HCT116 (cell line): Measurements from ENCODE around the gene TPRG1L. TPM values are rescaled to one million over a fixed set of nuclear protein-coding genes. Genes with fewer than 3 reads are reported as not detected.

Experiments used
- ATAC-seq: fragments of 200-7000 bp; cut with Tn5 transposase; 2 replicates; pipeline ENCODE4 v1.9.1; 2020; ENCODE audit warnings: mild to moderate bottlenecking, moderate library complexity
- BruUV-seq: library from RNA; stranded (reverse); fragments of 400-500 nt; replicated peaks from 2 replicates; lab custom pipeline; 2021; lab: Mats Ljungman, UMichigan
- CTCF ChIA-PET: fragments of 300-600 bp; sonication (Branson Sonifier 250); formaldehyde crosslinking; loops from one replicate; lab custom pipeline; 2021; ENCODE audit warnings: antibody characterized with exemption; lab: Charles Lee
- POLR2A ChIA-PET: fragments of 300-600, 350-600 bp; sonication (Branson Sonifier 250); formaldehyde crosslinking; loops from one replicate; lab custom pipeline; 2021; ENCODE audit warnings: antibody characterized with exemption; lab: Charles Lee
- RAD21 ChIA-PET, 2 experiments: fragments of 300-600 bp; sonication (Branson Sonifier 250); formaldehyde crosslinking; loops; one replicate each; lab custom pipeline; 2023; ENCODE audit warnings: low total read pairs in 2 of 2; ENCODE audit not compliant: uncharacterized antibody in 2 of 2, unreplicated experiment in 2 of 2, low non-redundant PET in 1 of 2; lab: Charles Lee
- DNase-seq: peaks from one replicate; pipeline ENCODE4 v3.0.0-alpha.2; 2010; ENCODE audit warnings: low read depth, low spot score
- H2AFZ ChIP-seq: fragments of 200-600 bp; shearing (Covaris generic), sonication (generic); 2 replicates; pipeline ENCODE4 v1.6.1; 2017; ENCODE audit warnings: low read depth, mixed run types, mixed read lengths, antibody characterized with exemption, low read length; ENCODE audit not compliant: poor library complexity, severe bottlenecking
- H3K27ac ChIP-seq: 2 replicates; pipeline ENCODE4 v1.5.1; 2012; ENCODE audit warnings: low read depth, low read length
- H3K27me3 ChIP-seq: fragments of 200-600 bp; sonication (generic); 2 replicates; pipeline ENCODE4 v1.6.1; 2016; ENCODE audit warnings: mixed run types, low read length, mixed read lengths; ENCODE audit not compliant: insufficient read depth
- H3K36me3 ChIP-seq, 2 experiments: fragments of 200-500 bp in 1 of 2; fragments of 200-600 bp in 1 of 2; sonication (Bioruptor generic) in 1 of 2; sonication (generic) in 1 of 2; 2 replicates each; pipeline versions ENCODE4 v1.5.1 to v1.6.1; 2014 to 2016; ENCODE audit warnings: low read length in 2 of 2, inconsistent platforms in 1 of 2, mixed read lengths in 1 of 2, mixed run types in 1 of 2; ENCODE audit not compliant: insufficient read depth in 2 of 2, control insufficient read depth in 1 of 2
- H3K4me1 ChIP-seq, 2 experiments: fragments of 200-600 bp in 1 of 2; sonication (generic) in 1 of 2; 2 replicates each; pipeline versions ENCODE4 v1.5.1 to v1.6.1; 2012 to 2017; ENCODE audit warnings: low read length in 2 of 2, inconsistent platforms in 1 of 2, mild to moderate bottlenecking in 1 of 2, mixed read lengths in 1 of 2, mixed run types in 1 of 2, moderate library complexity in 1 of 2; ENCODE audit not compliant: insufficient read depth in 2 of 2, control insufficient read depth in 1 of 2
- H3K4me2 ChIP-seq: fragments of 200-600 bp; sonication (generic); 2 replicates; pipeline ENCODE4 v1.6.1; 2017; ENCODE audit warnings: mixed run types, low read length, mixed read lengths
- H3K4me3 ChIP-seq, 2 experiments: fragments of 200-600 bp in 1 of 2; sonication (generic) in 1 of 2; replicated peaks in 1 of 2; 2 replicates each; pipeline ENCODE4 v1.5.1; 2011 to 2016; ENCODE audit warnings: low read length in 2 of 2, control low read depth in 1 of 2, low read depth in 1 of 2, mild to moderate bottlenecking in 1 of 2, mixed read lengths in 1 of 2, mixed run types in 1 of 2
- H3K79me2 ChIP-seq: fragments of 200-600 bp; sonication (generic); 2 replicates; pipeline ENCODE4 v1.6.1; 2017; ENCODE audit warnings: mild to moderate bottlenecking, mixed run types, low read length, moderate library complexity, mixed read lengths; ENCODE audit not compliant: insufficient read depth
- H3K9ac ChIP-seq: fragments of 200-600 bp; sonication (generic); 2 replicates; pipeline ENCODE4 v1.6.1; 2016; ENCODE audit warnings: low read length, mixed read lengths
- H3K9me2 ChIP-seq: fragments of 200-600 bp; sonication (generic), shearing (Covaris generic); 2 replicates; pipeline ENCODE4 v1.6.1; 2017; ENCODE audit warnings: mixed run types, mild to moderate bottlenecking, moderate library complexity; ENCODE audit not compliant: insufficient read depth
- H3K9me3 ChIP-seq, 2 experiments: fragments of 200-500 bp in 1 of 2; fragments of 200-600 bp in 1 of 2; sonication (Bioruptor generic) in 1 of 2; sonication (generic) in 1 of 2; 2 replicates each; pipeline ENCODE4 v1.6.1; 2014 to 2017; ENCODE audit warnings: low read length in 2 of 2, mixed read lengths in 2 of 2, inconsistent platforms in 1 of 2, low read depth in 1 of 2, mild to moderate bottlenecking in 1 of 2, mixed run types in 1 of 2, moderate library complexity in 1 of 2; ENCODE audit not compliant: control insufficient read depth in 1 of 2, insufficient read depth in 1 of 2
- H4K20me1 ChIP-seq: fragments of 200-600 bp; sonication (generic), shearing (Covaris generic); 2 replicates; pipeline ENCODE4 v1.6.1; 2017; ENCODE audit warnings: mixed run types, mild to moderate bottlenecking, moderate library complexity; ENCODE audit not compliant: insufficient read depth
- ATF3 ChIP-seq: IDR thresholded peaks from 2 replicates; pipeline ENCODE4 v1.6.1; 2012
- EZH2phosphoT487 ChIP-seq: fragments of 200-600 bp; IDR thresholded peaks from 2 replicates; pipeline ENCODE4 v1.6.1; 2018; ENCODE audit warnings: antibody characterized with exemption, borderline replicate concordance
- MAX ChIP-seq: IDR thresholded peaks from 2 replicates; pipeline ENCODE4 v1.6.1; 2012
- POLR2A ChIP-seq: IDR thresholded peaks from 2 replicates; pipeline ENCODE4 v1.7.0; 2011; ENCODE audit warnings: borderline replicate concordance; ENCODE audit not compliant: insufficient read depth, insufficient read length; ENCODE audit errors: extremely low read depth
- SIN3A ChIP-seq: IDR thresholded peaks from 2 replicates; pipeline ENCODE4 v1.6.1; 2012; ENCODE audit warnings: low read depth
- SRF ChIP-seq: IDR thresholded peaks from 2 replicates; pipeline ENCODE4 v1.6.1; 2012; ENCODE audit warnings: low read depth
- TCF7L2 ChIP-seq: IDR thresholded peaks from 2 replicates; pipeline ENCODE4 v1.7.0; 2011; ENCODE audit warnings: borderline replicate concordance, inconsistent platforms; ENCODE audit not compliant: insufficient read depth, insufficient read length; ENCODE audit errors: extremely low read depth
- ZBTB33 ChIP-seq: IDR thresholded peaks from 2 replicates; pipeline ENCODE4 v1.6.1; 2011; ENCODE audit warnings: mild to moderate bottlenecking, low read length, moderate library complexity; ENCODE audit not compliant: insufficient replicate concordance; ENCODE audit errors: extremely low read depth
- ZFX ChIP-seq: fragments of 450-650 bp; IDR thresholded peaks from 2 replicates; pipeline ENCODE4 v1.6.1; 2017
- intact Hi-C: fragments of 100-400 bp; cut with micrococcal nuclease; formaldehyde crosslinking; loops from 2 replicates; pipeline ENCODE4 v1.10.0; 2022
- total RNA-seq: library from RNA; stranded (reverse); gene quantifications from one replicate; pipeline ENCODE4 v1.2.1, GENCODE V29; 2021; ENCODE audit not compliant: unreplicated experiment
- TF ChIP-seq, protein P1 (sequence below): IDR thresholded peaks from 2 replicates; pipeline ENCODE4 v1.6.1; 2012; ENCODE audit warnings: low read depth

Gene TPRG1L
- total RNA-seq, 1 experiment from 2014 or later: 25.6 TPM

DNA sequence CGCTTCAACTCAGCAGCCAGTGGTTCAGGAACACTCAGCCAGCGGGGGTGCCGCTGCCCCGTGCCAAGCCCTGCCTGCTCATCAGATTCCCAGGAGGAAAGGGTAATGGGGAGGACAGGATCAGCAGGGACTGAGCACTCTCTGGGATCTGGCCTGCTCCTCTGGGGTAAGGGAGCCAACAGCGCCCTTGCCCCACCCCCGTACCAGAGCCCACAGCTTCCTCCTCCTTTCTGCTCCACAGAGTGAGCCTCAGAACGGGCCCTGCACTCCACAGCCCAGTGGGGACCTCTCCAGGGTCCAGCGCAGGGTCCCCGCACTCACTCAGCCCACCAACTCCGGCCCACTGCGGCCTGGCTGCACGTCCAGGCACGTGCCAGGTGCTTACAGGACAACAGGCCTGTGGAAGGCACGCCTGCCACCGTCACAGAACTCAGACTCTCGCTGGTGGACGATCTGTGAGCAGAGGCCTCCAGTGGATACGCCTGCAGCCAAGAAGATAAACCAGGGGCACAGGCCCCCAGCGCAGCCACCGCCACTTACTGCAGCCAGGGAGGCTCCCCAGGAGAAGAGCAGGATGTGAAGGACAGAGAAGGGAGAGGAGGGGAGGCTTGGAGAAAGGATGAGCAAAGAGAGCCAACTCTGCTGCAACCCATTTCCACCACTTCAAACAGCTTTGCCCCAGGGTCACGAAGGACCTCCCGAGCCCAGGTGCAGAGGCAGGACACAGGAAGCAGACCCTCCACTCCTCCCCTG, 15.6 kb upstream of the TPRG1L start:
- intact Hi-C loops: loop anchor here (10.0 kb wide), 1 partner anchor 1024 kb away; the partner anchor contains the start of gene PRXL2B
- Histone ChIP-seq H3K4me2 (0 out of 2 replicates have a peak overlapping the region, but pooled peaks have one; percentile 98), H3K79me2 (no peaks in the 10 kb centered on the region), H3K36me3 (no peaks in the 10 kb centered on the region), H4K20me1 (no peaks in the 10 kb centered on the region), H3K9me3 (no peaks in the 10 kb centered on the region), H3K4me3 (no peak overlapping the region), H3K9me2 (no peaks in the 10 kb centered on the region), H3K9ac (no peak overlapping the region), H3K4me1 (peaks cover 27 to 51% of the 10 kb centered on the region in 2 experiments), H3K27ac (no peak overlapping the region), H2AFZ (no peak overlapping the region), H3K27me3 (no peaks in the 10 kb centered on the region)
- no peak for DNase-seq
- BruUV-seq: no TSS peak
- ChIA-PET RAD21 (no interaction called here), POLR2A (no interaction called here), CTCF (interaction anchor here (1.3 kb wide), 1 partner anchor 156 kb away, joined by 6 read pairs; no protein-coding TSS in a partner anchor)
- TF ChIP-seq POLR2A: no peak
- TF ChIP-seq ATF3: no peak
- no peak for ATAC-seq

- Histone ChIP-seq H3K27ac (no peak overlapping the region; the same call in 1 of the 2 replicates), H2AFZ (no peak overlapping the region), H3K36me3 (no peaks in the 10 kb centered on the region), H3K79me2 (no peaks in the 10 kb centered on the region), H3K9me2 (no peaks in the 10 kb centered on the region), H3K27me3 (no peaks in the 10 kb centered on the region), H4K20me1 (no peaks in the 10 kb centered on the region), H3K4me2 (peak overlapping the region; percentile 98), H3K9me3 (no peaks in the 10 kb centered on the region), H3K4me3 (peak overlapping the region; percentile 58 to 72), H3K4me1 (peaks cover 35 to 51% of the 10 kb centered on the region in 2 experiments), H3K9ac (peak overlapping the region; percentile 73)
- BruUV-seq: TSS peak; percentile 69
- ChIA-PET POLR2A (no interaction called here), CTCF (no interaction called here), RAD21 (no interaction called here)
- ATAC-seq (no peak), DNase-seq (no peak)
- intact Hi-C loops: loop anchor here (10.0 kb wide), 1 partner anchor 1025 kb away; the partner anchor contains the start of gene PRXL2B
- TF ChIP-seq SIN3A (no peak), ATF3 (no peak), MAX (no peak), TCF7L2 (no peak), ZFX (no peak), ZBTB33 (no peak), SRF (no peak), EZH2phosphoT487 (no peak)
- TF ChIP-seq, protein P1, sequence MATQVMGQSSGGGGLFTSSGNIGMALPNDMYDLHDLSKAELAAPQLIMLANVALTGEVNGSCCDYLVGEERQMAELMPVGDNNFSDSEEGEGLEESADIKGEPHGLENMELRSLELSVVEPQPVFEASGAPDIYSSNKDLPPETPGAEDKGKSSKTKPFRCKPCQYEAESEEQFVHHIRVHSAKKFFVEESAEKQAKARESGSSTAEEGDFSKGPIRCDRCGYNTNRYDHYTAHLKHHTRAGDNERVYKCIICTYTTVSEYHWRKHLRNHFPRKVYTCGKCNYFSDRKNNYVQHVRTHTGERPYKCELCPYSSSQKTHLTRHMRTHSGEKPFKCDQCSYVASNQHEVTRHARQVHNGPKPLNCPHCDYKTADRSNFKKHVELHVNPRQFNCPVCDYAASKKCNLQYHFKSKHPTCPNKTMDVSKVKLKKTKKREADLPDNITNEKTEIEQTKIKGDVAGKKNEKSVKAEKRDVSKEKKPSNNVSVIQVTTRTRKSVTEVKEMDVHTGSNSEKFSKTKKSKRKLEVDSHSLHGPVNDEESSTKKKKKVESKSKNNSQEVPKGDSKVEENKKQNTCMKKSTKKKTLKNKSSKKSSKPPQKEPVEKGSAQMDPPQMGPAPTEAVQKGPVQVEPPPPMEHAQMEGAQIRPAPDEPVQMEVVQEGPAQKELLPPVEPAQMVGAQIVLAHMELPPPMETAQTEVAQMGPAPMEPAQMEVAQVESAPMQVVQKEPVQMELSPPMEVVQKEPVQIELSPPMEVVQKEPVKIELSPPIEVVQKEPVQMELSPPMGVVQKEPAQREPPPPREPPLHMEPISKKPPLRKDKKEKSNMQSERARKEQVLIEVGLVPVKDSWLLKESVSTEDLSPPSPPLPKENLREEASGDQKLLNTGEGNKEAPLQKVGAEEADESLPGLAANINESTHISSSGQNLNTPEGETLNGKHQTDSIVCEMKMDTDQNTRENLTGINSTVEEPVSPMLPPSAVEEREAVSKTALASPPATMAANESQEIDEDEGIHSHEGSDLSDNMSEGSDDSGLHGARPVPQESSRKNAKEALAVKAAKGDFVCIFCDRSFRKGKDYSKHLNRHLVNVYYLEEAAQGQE: no peak
These were observed 14.9 kb upstream of the TPRG1L start for GRCh38 chr1:3609769-3610526.
